ENCODE data around the gene RAD51D.

GRCh38 chr17:35167666-35168065 lies 48.0 kb upstream of the RAD51D start:
- no peak for TF ChIP-seq CTCF (IDR thresholded peaks at IDR 0.05)
- TF ChIP-seq POLR2A (IDR thresholded peaks at IDR 0.05; ENCODE audit: low read depth), result no peak
- no peak for TF ChIP-seq POLR2AphosphoS5 (IDR thresholded peaks at IDR 0.05)
